Lung microvascular endothelial cell (primary cell): ENCODE measurements around the gene NFASC. TPM values are rescaled to one million over a fixed set of nuclear protein-coding genes. Genes with fewer than 3 reads are reported as not detected.

Source experiments
- DNase-seq, 2 donors: peaks; one replicate each; pipeline versions ENCODE4 v3.0.0 to v3.0.0-alpha.2; 2010; ENCODE audit warnings: low read depth in 2 of 2
- total RNA-seq: library from RNA; depleted of rRNA; stranded (reverse); fragments of >200 nt; gene quantifications from 2 replicates; pipeline ENCODE4 v1.2.1, GENCODE V29; 2014

NFASC gene
- total RNA-seq, 1 donor from 2014 or later, result under 0.01 TPM

GRCh38 chr1:205038132-205038786 is 167.6 kb downstream of the NFASC start:
- no peak for DNase-seq

- DNase-seq, result no peak
Observed at GRCh38 chr1:205041001-205041715, 170.5 kb downstream of the NFASC start.

- DNase-seq, result no peak
Observed at GRCh38 chr1:205041998-205042910, 171.6 kb downstream of the NFASC start.

- DNase-seq, result no peak
Observed at GRCh38 chr1:205042911-205043806, 172.5 kb downstream of the NFASC start, which contains the start of gene CNTN2. Gene CNTN2 (plus strand): TSS chr1:205043212. CDS start chr1:205053186, 9,974 bp downstream.

- DNase-seq, result no peak
Observed at GRCh38 chr1:205043866-205044265, 173.2 kb downstream of the NFASC start.

- DNase-seq, result no peak
Observed at GRCh38 chr1:205044741-205045140, 174.1 kb downstream of the NFASC start.

- no peak for DNase-seq
Observed at GRCh38 chr1:205045146-205045545, 174.5 kb downstream of the NFASC start.

GRCh38 chr1:205046870-205047269 is 176.2 kb downstream of the NFASC start:
- no peak for DNase-seq

GRCh38 chr1:205047764-205048231 is 177.1 kb downstream of the NFASC start:
- no peak for DNase-seq

GRCh38 chr1:205048382-205048781 is 177.7 kb downstream of the NFASC start:
- DNase-seq, result no peak

GRCh38 chr1:205049479-205049878 is 178.8 kb downstream of the NFASC start:
- DNase-seq, result no peak

GRCh38 chr1:205052690-205053089 is 182.0 kb downstream of the NFASC start:
- no peak for DNase-seq

GRCh38 chr1:205053296-205053695 is 182.6 kb downstream of the NFASC start:
- no peak for DNase-seq

- DNase-seq, result no peak
Observed at GRCh38 chr1:205054013-205054412, 183.4 kb downstream of the NFASC start.

GRCh38 chr1:205056188-205056611 is 185.5 kb downstream of the NFASC start:
- DNase-seq, result no peak

- DNase-seq, result no peak
Observed at GRCh38 chr1:205056956-205057568, 186.4 kb downstream of the NFASC start.

- no peak for DNase-seq
Observed at GRCh38 chr1:205057808-205058575, 187.3 kb downstream of the NFASC start.

- no peak for DNase-seq
Observed at GRCh38 chr1:205058853-205059252, 188.2 kb downstream of the NFASC start.

GRCh38 chr1:205059660-205060059 is 189.0 kb downstream of the NFASC start:
- DNase-seq, result no peak

GRCh38 chr1:205060746-205061145 is 190.1 kb downstream of the NFASC start:
- DNase-seq, result no peak
